AG20443 (cell line): ENCODE data around the gene PHETA1.
A peak's percentile ranks its signal among the peaks of the same experiment; 100 is the strongest.

Experiments used
- DNase-seq: peaks from one replicate; pipeline ENCODE4 v3.0.0; 2012; ENCODE audit warnings: low spot score, mixed read lengths

Gene PHETA1

GRCh38 chr12:111369496-111370220 is 763 bp upstream of the PHETA1 start:
- DNase-seq: no peak

- DNase-seq: peak; percentile 51
These were observed 556 bp downstream of the PHETA1 start for GRCh38 chr12:111368291-111368787.

GRCh38 chr12:111367661-111368221 is 1.2 kb downstream of the PHETA1 start:
- no peak for DNase-seq

- DNase-seq: no peak
These were observed 2.3 kb downstream of the PHETA1 start for GRCh38 chr12:111366583-111366982.

GRCh38 chr12:111366075-111366474 is 2.8 kb downstream of the PHETA1 start:
- no peak for DNase-seq

- DNase-seq: peak; percentile 69
These were observed 5.3 kb downstream of the PHETA1 start for GRCh38 chr12:111363578-111363977.

GRCh38 chr12:111362687-111363475 is 6.0 kb downstream of the PHETA1 start:
- no peak for DNase-seq

GRCh38 chr12:111361717-111362576 is 6.9 kb downstream of the PHETA1 start:
- no peak for DNase-seq

GRCh38 chr12:111361073-111361716 is 7.7 kb downstream of the PHETA1 start:
- no peak for DNase-seq

- DNase-seq: no peak
These were observed 8.5 kb downstream of the PHETA1 start for GRCh38 chr12:111360325-111360930.

GRCh38 chr12:111359914-111360276 is 9.0 kb downstream of the PHETA1 start:
- DNase-seq: no peak

- no peak for DNase-seq
These were observed 9.5 kb downstream of the PHETA1 start for GRCh38 chr12:111359231-111359913.

GRCh38 chr12:111355201-111355925 is 13.5 kb downstream of the PHETA1 start:
- DNase-seq: no peak

- DNase-seq: no peak
These were observed 14.4 kb downstream of the PHETA1 start for GRCh38 chr12:111354511-111354910.

GRCh38 chr12:111353603-111354295 is 15.1 kb downstream of the PHETA1 start:
- no peak for DNase-seq

GRCh38 chr12:111353026-111353425 is 15.9 kb downstream of the PHETA1 start:
- DNase-seq: no peak

- no peak for DNase-seq
These were observed 16.4 kb downstream of the PHETA1 start for GRCh38 chr12:111352296-111352993.

GRCh38 chr12:111351026-111351425 is 17.9 kb downstream of the PHETA1 start:
- no peak for DNase-seq
